WTC11 (cell line): ENCODE results near the gene ADAM17. TPM values are rescaled to one million over a fixed set of nuclear protein-coding genes. Genes with fewer than 3 reads are reported as not detected.
A peak's percentile ranks its signal among the peaks of the same experiment; 100 is the strongest.

Source experiments
- ATAC-seq: fragments of 200-7000 bp; cut with Tn5 transposase; 2 replicates; pipeline ENCODE4 v1.10.0; 2021; ENCODE audit warnings: mild to moderate bottlenecking, moderate library complexity
- CTCF ChIA-PET: fragments of 300-600 bp; sonication (Branson Sonifier 250); formaldehyde crosslinking; loops from one replicate; lab custom pipeline; 2021; ENCODE audit warnings: antibody characterized with exemption; lab: Charles Lee
- POLR2A ChIA-PET: fragments of 350-600 bp; sonication (Branson Sonifier 250); formaldehyde crosslinking; loops from one replicate; lab custom pipeline; 2021; ENCODE audit warnings: antibody characterized with exemption; lab: Charles Lee
- DNase-seq: peaks from one replicate; pipeline ENCODE4 v3.0.0; 2021; ENCODE audit warnings: low spot score
- H3K27ac Mint-ChIP-seq: 2 replicates; pipeline ENCODE4 v1.8.0; 2021; ENCODE audit warnings: mixed read lengths
- H3K27me3 Mint-ChIP-seq: 2 replicates; pipeline ENCODE4 v1.8.0; 2021; ENCODE audit warnings: low read depth, mild to moderate bottlenecking, moderate library complexity, mixed read lengths
- H3K36me3 Mint-ChIP-seq: 2 replicates; pipeline ENCODE4 v1.8.0; 2021; ENCODE audit warnings: mixed read lengths
- H3K4me1 Mint-ChIP-seq: 2 replicates; pipeline ENCODE4 v1.8.0; 2022; ENCODE audit warnings: mixed read lengths
- H3K4me3 Mint-ChIP-seq: 2 replicates; pipeline ENCODE4 v1.8.0; 2021; ENCODE audit warnings: mild to moderate bottlenecking, moderate library complexity, mixed read lengths
- H3K9me3 Mint-ChIP-seq: 2 replicates; pipeline ENCODE4 v1.8.0; 2021; ENCODE audit warnings: mixed read lengths
- HMGA2 ChIP-seq: fragments of 250-450 bp; sonication (Bioruptor Pico); IDR thresholded peaks from 2 replicates; pipeline ENCODE4 v1.4.0; 2021; ENCODE audit warnings: mild to moderate bottlenecking, moderate library complexity
- MXD4 ChIP-seq: fragments of 250-450 bp; sonication (Bioruptor Pico); IDR thresholded peaks from 2 replicates; pipeline ENCODE4 v1.8.0; 2021; ENCODE audit warnings: mild to moderate bottlenecking, moderate library complexity, borderline replicate concordance
- NR3C1 ChIP-seq: sonication (generic); formaldehyde crosslinking; conservative IDR thresholded peaks from 2 replicates; pipeline ENCODE4 v1.8.1; 2023; ENCODE audit warnings: low read depth, mild to moderate bottlenecking, missing genetic modification reagents
- SMAD4 ChIP-seq: sonication (generic); formaldehyde crosslinking; IDR thresholded peaks from 2 replicates; pipeline ENCODE4 v1.8.0; 2022; ENCODE audit warnings: mild to moderate bottlenecking, missing genetic modification reagents
- SOX15 ChIP-seq: fragments of 250-450 bp; sonication (Bioruptor Pico); IDR thresholded peaks from 2 replicates; pipeline ENCODE4 v1.9.0; 2021; ENCODE audit warnings: mild to moderate bottlenecking
- SP1 ChIP-seq: sonication (generic); formaldehyde crosslinking; conservative IDR thresholded peaks from 2 replicates; pipeline ENCODE4 v1.8.1; 2022; ENCODE audit warnings: missing genetic modification reagents
- ZBTB21 ChIP-seq: sonication (generic); formaldehyde crosslinking; IDR thresholded peaks from 2 replicates; pipeline ENCODE4 v1.8.1; 2023; ENCODE audit warnings: mild to moderate bottlenecking, missing genetic modification reagents, borderline replicate concordance
- total RNA-seq: library from RNA; stranded (reverse); gene quantifications from 3 replicates; pipeline ENCODE4 v1.2.3, GENCODE V29; 2021
- TF ChIP-seq, protein P1 (sequence below): sonication (generic); formaldehyde crosslinking; IDR thresholded peaks from 2 replicates; pipeline ENCODE4 v1.8.0; 2022; ENCODE audit warnings: mild to moderate bottlenecking, missing genetic modification reagents
- TF ChIP-seq, protein P2 (sequence below): sonication (generic); formaldehyde crosslinking; IDR thresholded peaks from 2 replicates; pipeline ENCODE4 v1.8.0; 2023; ENCODE audit warnings: missing genetic modification reagents, mild to moderate bottlenecking, borderline replicate concordance
- TF ChIP-seq, protein P3 (sequence below): sonication (generic); formaldehyde crosslinking; IDR thresholded peaks from 2 replicates; pipeline ENCODE4 v1.8.1; 2023; ENCODE audit warnings: mild to moderate bottlenecking, missing genetic modification reagents, moderate library complexity
- TF ChIP-seq, protein P4 (sequence below): sonication (generic); formaldehyde crosslinking; conservative IDR thresholded peaks from 2 replicates; pipeline ENCODE4 v1.8.1; 2023; ENCODE audit warnings: mild to moderate bottlenecking, low read depth, missing genetic modification reagents, moderate library complexity
- TF ChIP-seq, protein P5 (sequence below): sonication (generic); formaldehyde crosslinking; IDR thresholded peaks from 2 replicates; pipeline ENCODE4 v1.8.1; 2022; ENCODE audit warnings: low read depth, missing genetic modification reagents, borderline replicate concordance
- TF ChIP-seq, protein P6 (sequence below): fragments of 250-450 bp; sonication (Bioruptor Pico); IDR thresholded peaks from 2 replicates; pipeline ENCODE4 v2.1.2; 2022; ENCODE audit warnings: mild to moderate bottlenecking, moderate library complexity
- TF ChIP-seq, protein P7 (sequence below): fragments of 250-450 bp; sonication (Bioruptor Pico); IDR thresholded peaks from 2 replicates; pipeline ENCODE4 v1.9.0; 2021; ENCODE audit warnings: mild to moderate bottlenecking

ADAM17 gene
- total RNA-seq, 1 experiment from 2014 or later: 25.9 TPM

DNA sequence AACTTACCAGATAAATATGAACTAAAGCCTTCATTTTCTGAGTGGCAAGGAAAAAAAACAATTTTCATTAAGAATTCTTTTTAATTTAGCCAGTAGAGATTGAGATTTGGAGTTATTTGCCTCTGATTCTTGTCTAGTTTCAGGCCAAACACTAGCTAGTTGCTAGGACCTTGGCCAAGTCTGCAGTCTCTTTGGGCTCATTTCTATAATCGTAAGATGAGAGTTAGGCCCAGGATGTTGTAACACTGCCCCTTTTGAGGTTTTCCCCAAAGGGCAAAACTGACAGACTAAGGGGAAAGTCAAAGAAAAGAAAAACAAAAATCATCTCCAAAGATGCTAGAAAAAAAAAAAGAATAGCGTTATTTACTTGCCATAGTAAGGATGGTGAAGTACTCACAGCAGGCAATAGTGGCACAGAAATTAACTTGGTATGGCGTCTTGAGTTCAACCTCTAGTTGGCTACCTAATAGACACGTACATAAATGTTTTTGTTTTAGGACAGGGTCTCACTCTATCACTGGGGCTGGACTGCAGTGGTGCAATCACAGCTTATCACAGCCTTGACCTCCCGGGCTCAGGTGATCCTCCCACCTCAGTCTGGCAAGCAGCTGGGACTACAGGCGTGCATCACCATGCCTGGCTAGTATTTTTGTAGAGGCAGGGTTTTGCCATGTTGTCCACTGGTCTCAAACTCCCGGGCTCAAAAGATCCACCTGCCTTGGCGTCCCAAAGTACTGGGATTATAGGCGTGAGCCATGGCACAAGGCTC lies 23.0 kb upstream of the ADAM17 start (continued):
- TF ChIP-seq MXD4: no peak
- TF ChIP-seq, all 79 proteins: peak for 0

DNA sequence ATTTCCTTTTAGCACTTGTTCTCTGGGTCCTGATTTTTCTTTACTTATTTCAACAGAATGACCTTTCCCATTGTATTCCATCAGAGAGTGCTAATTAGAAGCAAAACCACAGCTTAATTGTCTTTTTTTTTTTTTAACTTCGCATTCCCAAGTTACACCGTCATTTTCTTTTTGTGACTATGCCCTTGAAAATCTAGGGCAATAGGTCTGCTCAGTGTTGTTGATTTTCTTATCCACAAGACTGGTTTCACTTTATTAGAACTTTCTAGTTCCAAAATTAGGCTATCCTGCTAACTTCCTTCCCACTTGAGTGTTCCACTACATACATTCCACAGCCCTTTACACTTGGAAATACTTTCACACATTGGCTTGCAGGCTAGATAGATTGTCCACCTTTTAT lies 18.7 kb upstream of the ADAM17 start:
- POLR2A ChIA-PET: no interaction called here
- ATAC-seq (no peak), DNase-seq (no peak)
- Mint-ChIP-seq H3K9me3 (no peaks in the 10 kb centered on the region), H3K4me1 (no peaks in the 10 kb centered on the region), H3K36me3 (no peaks in the 10 kb centered on the region), H3K27me3 (no peaks in the 10 kb centered on the region), H3K4me3 (no peak overlapping the region), H3K27ac (peak overlapping the region; percentile 76; the same call in 1 of the 2 replicates)
- CTCF ChIA-PET: interaction anchor here (0.6 to 1.3 kb wide), 3 partner anchors 19 to 1051 kb away, joined by 3 to 9 read pairs (median 4); partner anchors contain the start of gene ADAM17
- TF ChIP-seq HMGA2 (CRISPR knock-in tag) (no peak), ZBTB21 (CRISPR knock-in tag) (no peak), SP1 (CRISPR knock-in tag) (no peak), NR3C1 (CRISPR knock-in tag) (no peak), MXD4 (no peak), SOX15 (CRISPR knock-in tag) (no peak), SMAD4 (CRISPR knock-in tag) (no peak)
- TF ChIP-seq, protein P1, sequence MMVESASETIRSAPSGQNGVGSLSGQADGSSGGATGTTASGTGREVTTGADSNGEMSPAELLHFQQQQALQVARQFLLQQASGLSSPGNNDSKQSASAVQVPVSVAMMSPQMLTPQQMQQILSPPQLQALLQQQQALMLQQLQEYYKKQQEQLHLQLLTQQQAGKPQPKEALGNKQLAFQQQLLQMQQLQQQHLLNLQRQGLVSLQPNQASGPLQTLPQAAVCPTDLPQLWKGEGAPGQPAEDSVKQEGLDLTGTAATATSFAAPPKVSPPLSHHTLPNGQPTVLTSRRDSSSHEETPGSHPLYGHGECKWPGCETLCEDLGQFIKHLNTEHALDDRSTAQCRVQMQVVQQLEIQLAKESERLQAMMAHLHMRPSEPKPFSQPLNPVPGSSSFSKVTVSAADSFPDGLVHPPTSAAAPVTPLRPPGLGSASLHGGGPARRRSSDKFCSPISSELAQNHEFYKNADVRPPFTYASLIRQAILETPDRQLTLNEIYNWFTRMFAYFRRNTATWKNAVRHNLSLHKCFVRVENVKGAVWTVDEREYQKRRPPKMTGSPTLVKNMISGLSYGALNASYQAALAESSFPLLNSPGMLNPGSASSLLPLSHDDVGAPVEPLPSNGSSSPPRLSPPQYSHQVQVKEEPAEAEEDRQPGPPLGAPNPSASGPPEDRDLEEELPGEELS (CRISPR knock-in tag): no peak
- TF ChIP-seq, protein P2, sequence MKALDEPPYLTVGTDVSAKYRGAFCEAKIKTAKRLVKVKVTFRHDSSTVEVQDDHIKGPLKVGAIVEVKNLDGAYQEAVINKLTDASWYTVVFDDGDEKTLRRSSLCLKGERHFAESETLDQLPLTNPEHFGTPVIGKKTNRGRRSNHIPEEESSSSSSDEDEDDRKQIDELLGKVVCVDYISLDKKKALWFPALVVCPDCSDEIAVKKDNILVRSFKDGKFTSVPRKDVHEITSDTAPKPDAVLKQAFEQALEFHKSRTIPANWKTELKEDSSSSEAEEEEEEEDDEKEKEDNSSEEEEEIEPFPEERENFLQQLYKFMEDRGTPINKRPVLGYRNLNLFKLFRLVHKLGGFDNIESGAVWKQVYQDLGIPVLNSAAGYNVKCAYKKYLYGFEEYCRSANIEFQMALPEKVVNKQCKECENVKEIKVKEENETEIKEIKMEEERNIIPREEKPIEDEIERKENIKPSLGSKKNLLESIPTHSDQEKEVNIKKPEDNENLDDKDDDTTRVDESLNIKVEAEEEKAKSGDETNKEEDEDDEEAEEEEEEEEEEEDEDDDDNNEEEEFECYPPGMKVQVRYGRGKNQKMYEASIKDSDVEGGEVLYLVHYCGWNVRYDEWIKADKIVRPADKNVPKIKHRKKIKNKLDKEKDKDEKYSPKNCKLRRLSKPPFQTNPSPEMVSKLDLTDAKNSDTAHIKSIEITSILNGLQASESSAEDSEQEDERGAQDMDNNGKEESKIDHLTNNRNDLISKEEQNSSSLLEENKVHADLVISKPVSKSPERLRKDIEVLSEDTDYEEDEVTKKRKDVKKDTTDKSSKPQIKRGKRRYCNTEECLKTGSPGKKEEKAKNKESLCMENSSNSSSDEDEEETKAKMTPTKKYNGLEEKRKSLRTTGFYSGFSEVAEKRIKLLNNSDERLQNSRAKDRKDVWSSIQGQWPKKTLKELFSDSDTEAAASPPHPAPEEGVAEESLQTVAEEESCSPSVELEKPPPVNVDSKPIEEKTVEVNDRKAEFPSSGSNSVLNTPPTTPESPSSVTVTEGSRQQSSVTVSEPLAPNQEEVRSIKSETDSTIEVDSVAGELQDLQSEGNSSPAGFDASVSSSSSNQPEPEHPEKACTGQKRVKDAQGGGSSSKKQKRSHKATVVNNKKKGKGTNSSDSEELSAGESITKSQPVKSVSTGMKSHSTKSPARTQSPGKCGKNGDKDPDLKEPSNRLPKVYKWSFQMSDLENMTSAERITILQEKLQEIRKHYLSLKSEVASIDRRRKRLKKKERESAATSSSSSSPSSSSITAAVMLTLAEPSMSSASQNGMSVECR (CRISPR knock-in tag): no peak
- TF ChIP-seq, protein P3, sequence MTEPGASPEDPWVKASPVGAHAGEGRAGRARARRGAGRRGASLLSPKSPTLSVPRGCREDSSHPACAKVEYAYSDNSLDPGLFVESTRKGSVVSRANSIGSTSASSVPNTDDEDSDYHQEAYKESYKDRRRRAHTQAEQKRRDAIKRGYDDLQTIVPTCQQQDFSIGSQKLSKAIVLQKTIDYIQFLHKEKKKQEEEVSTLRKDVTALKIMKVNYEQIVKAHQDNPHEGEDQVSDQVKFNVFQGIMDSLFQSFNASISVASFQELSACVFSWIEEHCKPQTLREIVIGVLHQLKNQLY (CRISPR knock-in tag): no peak
- TF ChIP-seq, protein P4, sequence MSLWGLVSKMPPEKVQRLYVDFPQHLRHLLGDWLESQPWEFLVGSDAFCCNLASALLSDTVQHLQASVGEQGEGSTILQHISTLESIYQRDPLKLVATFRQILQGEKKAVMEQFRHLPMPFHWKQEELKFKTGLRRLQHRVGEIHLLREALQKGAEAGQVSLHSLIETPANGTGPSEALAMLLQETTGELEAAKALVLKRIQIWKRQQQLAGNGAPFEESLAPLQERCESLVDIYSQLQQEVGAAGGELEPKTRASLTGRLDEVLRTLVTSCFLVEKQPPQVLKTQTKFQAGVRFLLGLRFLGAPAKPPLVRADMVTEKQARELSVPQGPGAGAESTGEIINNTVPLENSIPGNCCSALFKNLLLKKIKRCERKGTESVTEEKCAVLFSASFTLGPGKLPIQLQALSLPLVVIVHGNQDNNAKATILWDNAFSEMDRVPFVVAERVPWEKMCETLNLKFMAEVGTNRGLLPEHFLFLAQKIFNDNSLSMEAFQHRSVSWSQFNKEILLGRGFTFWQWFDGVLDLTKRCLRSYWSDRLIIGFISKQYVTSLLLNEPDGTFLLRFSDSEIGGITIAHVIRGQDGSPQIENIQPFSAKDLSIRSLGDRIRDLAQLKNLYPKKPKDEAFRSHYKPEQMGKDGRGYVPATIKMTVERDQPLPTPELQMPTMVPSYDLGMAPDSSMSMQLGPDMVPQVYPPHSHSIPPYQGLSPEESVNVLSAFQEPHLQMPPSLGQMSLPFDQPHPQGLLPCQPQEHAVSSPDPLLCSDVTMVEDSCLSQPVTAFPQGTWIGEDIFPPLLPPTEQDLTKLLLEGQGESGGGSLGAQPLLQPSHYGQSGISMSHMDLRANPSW: no peak
- TF ChIP-seq, protein P5, sequence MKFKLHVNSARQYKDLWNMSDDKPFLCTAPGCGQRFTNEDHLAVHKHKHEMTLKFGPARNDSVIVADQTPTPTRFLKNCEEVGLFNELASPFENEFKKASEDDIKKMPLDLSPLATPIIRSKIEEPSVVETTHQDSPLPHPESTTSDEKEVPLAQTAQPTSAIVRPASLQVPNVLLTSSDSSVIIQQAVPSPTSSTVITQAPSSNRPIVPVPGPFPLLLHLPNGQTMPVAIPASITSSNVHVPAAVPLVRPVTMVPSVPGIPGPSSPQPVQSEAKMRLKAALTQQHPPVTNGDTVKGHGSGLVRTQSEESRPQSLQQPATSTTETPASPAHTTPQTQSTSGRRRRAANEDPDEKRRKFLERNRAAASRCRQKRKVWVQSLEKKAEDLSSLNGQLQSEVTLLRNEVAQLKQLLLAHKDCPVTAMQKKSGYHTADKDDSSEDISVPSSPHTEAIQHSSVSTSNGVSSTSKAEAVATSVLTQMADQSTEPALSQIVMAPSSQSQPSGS (CRISPR knock-in tag): no peak
- TF ChIP-seq, protein P6, sequence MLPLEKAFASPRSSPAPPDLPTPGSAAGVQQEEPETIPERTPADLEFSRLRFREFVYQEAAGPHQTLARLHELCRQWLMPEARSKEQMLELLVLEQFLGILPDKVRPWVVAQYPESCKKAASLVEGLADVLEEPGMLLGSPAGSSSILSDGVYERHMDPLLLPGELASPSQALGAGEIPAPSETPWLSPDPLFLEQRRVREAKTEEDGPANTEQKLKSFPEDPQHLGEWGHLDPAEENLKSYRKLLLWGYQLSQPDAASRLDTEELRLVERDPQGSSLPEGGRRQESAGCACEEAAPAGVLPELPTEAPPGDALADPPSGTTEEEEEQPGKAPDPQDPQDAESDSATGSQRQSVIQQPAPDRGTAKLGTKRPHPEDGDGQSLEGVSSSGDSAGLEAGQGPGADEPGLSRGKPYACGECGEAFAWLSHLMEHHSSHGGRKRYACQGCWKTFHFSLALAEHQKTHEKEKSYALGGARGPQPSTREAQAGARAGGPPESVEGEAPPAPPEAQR (CRISPR knock-in tag): no peak
- TF ChIP-seq, protein P7, sequence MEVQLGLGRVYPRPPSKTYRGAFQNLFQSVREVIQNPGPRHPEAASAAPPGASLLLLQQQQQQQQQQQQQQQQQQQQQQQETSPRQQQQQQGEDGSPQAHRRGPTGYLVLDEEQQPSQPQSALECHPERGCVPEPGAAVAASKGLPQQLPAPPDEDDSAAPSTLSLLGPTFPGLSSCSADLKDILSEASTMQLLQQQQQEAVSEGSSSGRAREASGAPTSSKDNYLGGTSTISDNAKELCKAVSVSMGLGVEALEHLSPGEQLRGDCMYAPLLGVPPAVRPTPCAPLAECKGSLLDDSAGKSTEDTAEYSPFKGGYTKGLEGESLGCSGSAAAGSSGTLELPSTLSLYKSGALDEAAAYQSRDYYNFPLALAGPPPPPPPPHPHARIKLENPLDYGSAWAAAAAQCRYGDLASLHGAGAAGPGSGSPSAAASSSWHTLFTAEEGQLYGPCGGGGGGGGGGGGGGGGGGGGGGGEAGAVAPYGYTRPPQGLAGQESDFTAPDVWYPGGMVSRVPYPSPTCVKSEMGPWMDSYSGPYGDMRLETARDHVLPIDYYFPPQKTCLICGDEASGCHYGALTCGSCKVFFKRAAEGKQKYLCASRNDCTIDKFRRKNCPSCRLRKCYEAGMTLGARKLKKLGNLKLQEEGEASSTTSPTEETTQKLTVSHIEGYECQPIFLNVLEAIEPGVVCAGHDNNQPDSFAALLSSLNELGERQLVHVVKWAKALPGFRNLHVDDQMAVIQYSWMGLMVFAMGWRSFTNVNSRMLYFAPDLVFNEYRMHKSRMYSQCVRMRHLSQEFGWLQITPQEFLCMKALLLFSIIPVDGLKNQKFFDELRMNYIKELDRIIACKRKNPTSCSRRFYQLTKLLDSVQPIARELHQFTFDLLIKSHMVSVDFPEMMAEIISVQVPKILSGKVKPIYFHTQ (CRISPR knock-in tag): no peak
